ENCODE results near the gene TOP1. TPM values are rescaled to one million over a fixed set of nuclear protein-coding genes. Genes with fewer than 3 reads are reported as not detected.

TOP1 gene
- polyA plus RNA-seq, 2 donors, result 25.7 to 27.0 TPM

- H3K9me3 ChIP-seq (ENCODE audit: control insufficient read depth in 2 of 2, insufficient read depth in 1 of 2, low read depth in 1 of 2, low read length in 1 of 2), result no peaks in the 10 kb centered on the region
- H3K4me1 ChIP-seq (ENCODE audit: control insufficient read depth in 2 of 2, insufficient read depth in 2 of 2, low read length in 1 of 2), result peaks cover 2 to 5% of the 10 kb centered on the region in 2 donors
- 64 to 75% methylated on average over 5 of the region's 5 CpGs for WGBS, 2 donors
- H3K27me3 ChIP-seq (ENCODE audit: control insufficient read depth in 1 of 2, insufficient read depth in 2 of 2, low read length in 2 of 2), result no peaks in the 10 kb centered on the region
- no peak overlapping the region for H3K4me3 ChIP-seq (ENCODE audit: low read depth in 1 of 2, low read length in 2 of 2)
- no peak overlapping the region for H3K27ac ChIP-seq (ENCODE audit: low read depth in 2 of 2, low read length in 1 of 2)
- no peaks in the 10 kb centered on the region for H3K36me3 ChIP-seq (ENCODE audit: control insufficient read depth in 2 of 2, insufficient read depth in 2 of 2, low read length in 1 of 2)
These were observed 22.6 kb downstream of the TOP1 start for GRCh38 chr20:41051009-41051825.

GRCh38 chr20:41052742-41053419 is 24.3 kb downstream of the TOP1 start:
- no peaks in the 10 kb centered on the region for H3K36me3 ChIP-seq (ENCODE audit: control insufficient read depth in 2 of 2, insufficient read depth in 2 of 2, low read length in 1 of 2)
- no peak overlapping the region for H3K27ac ChIP-seq (ENCODE audit: low read depth in 2 of 2, low read length in 1 of 2)
- peaks cover 2% of the 10 kb centered on the region in 2 donors for H3K4me1 ChIP-seq (ENCODE audit: control insufficient read depth in 2 of 2, insufficient read depth in 2 of 2, low read length in 1 of 2)
- H3K27me3 ChIP-seq (ENCODE audit: control insufficient read depth in 1 of 2, insufficient read depth in 2 of 2, low read length in 2 of 2), result no peaks in the 10 kb centered on the region
- no peaks in the 10 kb centered on the region for H3K9me3 ChIP-seq (ENCODE audit: control insufficient read depth in 2 of 2, insufficient read depth in 1 of 2, low read depth in 1 of 2, low read length in 1 of 2)
- WGBS, 2 donors, result 70 to 72% methylated on average over 6 of the region's 6 CpGs
- no peak overlapping the region for H3K4me3 ChIP-seq (ENCODE audit: low read depth in 1 of 2, low read length in 2 of 2)

- Histone ChIP-seq H3K27me3 (ENCODE audit: control insufficient read depth in 1 of 2, insufficient read depth in 2 of 2, low read length in 2 of 2) (no peaks in the 10 kb centered on the region), H3K9me3 (ENCODE audit: control insufficient read depth in 2 of 2, insufficient read depth in 1 of 2, low read depth in 1 of 2, low read length in 1 of 2) (no peaks in the 10 kb centered on the region), H3K4me3 (ENCODE audit: low read depth in 1 of 2, low read length in 2 of 2) (no peak overlapping the region), H3K27ac (ENCODE audit: low read depth in 2 of 2, low read length in 1 of 2) (no peak overlapping the region), H3K4me1 (ENCODE audit: control insufficient read depth in 2 of 2, insufficient read depth in 2 of 2, low read length in 1 of 2) (peaks cover 2% of the 10 kb centered on the region in 2 donors), H3K36me3 (ENCODE audit: control insufficient read depth in 2 of 2, insufficient read depth in 2 of 2, low read length in 1 of 2) (no peaks in the 10 kb centered on the region)
- 92 to 93% methylated on average over 10 of the region's 10 CpGs for WGBS, 2 donors
These were observed 25.6 kb downstream of the TOP1 start for GRCh38 chr20:41054070-41054846.

- no peaks in the 10 kb centered on the region for H3K9me3 ChIP-seq (ENCODE audit: control insufficient read depth in 2 of 2, insufficient read depth in 1 of 2, low read depth in 1 of 2, low read length in 1 of 2)
- no peaks in the 10 kb centered on the region for H3K36me3 ChIP-seq (ENCODE audit: control insufficient read depth in 2 of 2, insufficient read depth in 2 of 2, low read length in 1 of 2)
- 78 to 84% methylated on average over 2 of the region's 2 CpGs for WGBS, 2 donors
- H3K4me1 ChIP-seq (ENCODE audit: control insufficient read depth in 2 of 2, insufficient read depth in 2 of 2, low read length in 1 of 2), result peaks cover 2% of the 10 kb centered on the region in 2 donors
- no peak overlapping the region for H3K27ac ChIP-seq (ENCODE audit: low read depth in 2 of 2, low read length in 1 of 2)
- H3K27me3 ChIP-seq (ENCODE audit: control insufficient read depth in 1 of 2, insufficient read depth in 2 of 2, low read length in 2 of 2), result no peaks in the 10 kb centered on the region
- no peak overlapping the region for H3K4me3 ChIP-seq (ENCODE audit: low read depth in 1 of 2, low read length in 2 of 2)
These were observed 26.2 kb downstream of the TOP1 start for GRCh38 chr20:41054847-41055230.

- WGBS, 2 donors, result 84 to 85% methylated on average over 1 of the region's 1 CpG
- Histone ChIP-seq H3K27me3 (ENCODE audit: control insufficient read depth in 1 of 2, insufficient read depth in 2 of 2, low read length in 2 of 2) (no peaks in the 10 kb centered on the region), H3K36me3 (ENCODE audit: control insufficient read depth in 2 of 2, insufficient read depth in 2 of 2, low read length in 1 of 2) (no peaks in the 10 kb centered on the region), H3K27ac (ENCODE audit: low read depth in 2 of 2, low read length in 1 of 2) (no peak overlapping the region), H3K4me3 (ENCODE audit: low read depth in 1 of 2, low read length in 2 of 2) (no peak overlapping the region), H3K4me1 (ENCODE audit: control insufficient read depth in 2 of 2, insufficient read depth in 2 of 2, low read length in 1 of 2) (peaks cover 2% of the 10 kb centered on the region in 2 donors), H3K9me3 (ENCODE audit: control insufficient read depth in 2 of 2, insufficient read depth in 1 of 2, low read depth in 1 of 2, low read length in 1 of 2) (no peaks in the 10 kb centered on the region)
These were observed 27.1 kb downstream of the TOP1 start for GRCh38 chr20:41055679-41056078.

GRCh38 chr20:41057999-41058673 is 29.5 kb downstream of the TOP1 start:
- Histone ChIP-seq H3K36me3 (ENCODE audit: control insufficient read depth in 2 of 2, insufficient read depth in 2 of 2, low read length in 1 of 2) (no peaks in the 10 kb centered on the region), H3K27ac (ENCODE audit: low read depth in 2 of 2, low read length in 1 of 2) (no peak overlapping the region), H3K4me1 (ENCODE audit: control insufficient read depth in 2 of 2, insufficient read depth in 2 of 2, low read length in 1 of 2) (no peaks in the 10 kb centered on the region), H3K9me3 (ENCODE audit: control insufficient read depth in 2 of 2, insufficient read depth in 1 of 2, low read depth in 1 of 2, low read length in 1 of 2) (no peaks in the 10 kb centered on the region), H3K4me3 (ENCODE audit: low read depth in 1 of 2, low read length in 2 of 2) (no peak overlapping the region), H3K27me3 (ENCODE audit: control insufficient read depth in 1 of 2, insufficient read depth in 2 of 2, low read length in 2 of 2) (no peaks in the 10 kb centered on the region)
- WGBS, 2 donors, result 74 to 83% methylated on average over 3 of the region's 3 CpGs

DNA sequence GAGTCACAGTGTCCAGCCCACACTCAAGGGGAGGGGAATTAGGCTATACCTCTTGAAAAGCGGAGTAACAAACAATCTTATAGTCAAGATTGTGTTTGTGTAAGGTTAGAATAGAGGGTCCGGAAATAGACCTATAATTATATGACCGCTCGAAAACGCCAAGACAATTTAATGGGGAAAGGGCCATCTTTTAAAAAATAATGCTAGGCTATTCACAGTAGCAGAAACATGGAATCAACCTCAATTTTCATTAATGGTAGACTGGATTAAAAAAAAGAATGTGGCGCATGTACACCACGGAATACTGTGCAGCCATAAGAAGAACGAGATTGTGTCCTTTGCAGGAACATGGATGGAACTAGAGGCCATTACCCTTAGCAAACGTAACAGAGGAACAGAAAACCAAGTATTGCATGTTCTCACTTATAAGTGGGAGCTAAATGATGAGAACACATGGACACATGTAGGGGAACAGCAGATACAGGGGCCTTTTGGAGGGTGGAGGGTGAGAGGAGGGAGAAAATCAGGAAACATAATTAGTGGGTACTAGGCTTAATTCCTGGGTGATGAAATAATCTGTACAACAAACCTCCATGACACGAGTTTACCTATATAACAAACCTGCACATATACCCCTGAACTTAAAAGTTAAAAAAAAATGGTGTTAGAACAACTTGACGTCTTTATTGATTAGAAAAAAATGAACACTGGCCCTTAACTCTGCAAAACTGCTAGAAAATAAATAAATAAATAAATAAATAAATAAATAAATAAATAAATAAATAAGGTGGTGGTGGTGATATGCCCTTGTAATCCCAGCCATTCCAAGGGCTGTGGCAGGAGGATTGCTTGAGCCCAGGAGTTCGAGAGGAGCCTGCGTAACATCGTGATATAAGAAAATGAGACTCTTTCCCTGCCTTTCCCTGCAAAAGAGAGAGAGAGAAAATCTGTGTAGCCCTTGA is 30.3 kb downstream of the TOP1 start:
- 95 to 96% methylated on average over 14 of the region's 14 CpGs for WGBS, 2 donors
- Histone ChIP-seq H3K27me3 (ENCODE audit: control insufficient read depth in 1 of 2, insufficient read depth in 2 of 2, low read length in 2 of 2) (no peaks in the 10 kb centered on the region), H3K4me1 (ENCODE audit: control insufficient read depth in 2 of 2, insufficient read depth in 2 of 2, low read length in 1 of 2) (no peaks in the 10 kb centered on the region), H3K4me3 (ENCODE audit: low read depth in 1 of 2, low read length in 2 of 2) (no peak overlapping the region), H3K36me3 (ENCODE audit: control insufficient read depth in 2 of 2, insufficient read depth in 2 of 2, low read length in 1 of 2) (no peaks in the 10 kb centered on the region), H3K27ac (ENCODE audit: low read depth in 2 of 2, low read length in 1 of 2) (no peak overlapping the region), H3K9me3 (ENCODE audit: control insufficient read depth in 2 of 2, insufficient read depth in 1 of 2, low read depth in 1 of 2, low read length in 1 of 2) (no peaks in the 10 kb centered on the region)

- WGBS, 2 donors, result 88 to 91% methylated on average over 3 of the region's 3 CpGs
- Histone ChIP-seq H3K27me3 (ENCODE audit: control insufficient read depth in 1 of 2, insufficient read depth in 2 of 2, low read length in 2 of 2) (no peaks in the 10 kb centered on the region), H3K4me3 (ENCODE audit: low read depth in 1 of 2, low read length in 2 of 2) (no peak overlapping the region), H3K27ac (ENCODE audit: low read depth in 2 of 2, low read length in 1 of 2) (no peak overlapping the region), H3K36me3 (ENCODE audit: control insufficient read depth in 2 of 2, insufficient read depth in 2 of 2, low read length in 1 of 2) (no peaks in the 10 kb centered on the region), H3K9me3 (ENCODE audit: control insufficient read depth in 2 of 2, insufficient read depth in 1 of 2, low read depth in 1 of 2, low read length in 1 of 2) (no peaks in the 10 kb centered on the region), H3K4me1 (ENCODE audit: control insufficient read depth in 2 of 2, insufficient read depth in 2 of 2, low read length in 1 of 2) (no peaks in the 10 kb centered on the region)
These were observed 32.5 kb downstream of the TOP1 start for GRCh38 chr20:41061155-41061554.

Measured in esophagus (tissue), 2 donors.